ENCODE results near the gene HSPB7.

GRCh38 chr1:16043950-16044349 lies 26.1 kb upstream of the HSPB7 start:
- TF ChIP-seq CTCF (optimal IDR thresholded peaks at IDR 0.05 in 1 of 3, IDR thresholded peaks at IDR 0.05 in 1 of 3, conservative IDR thresholded peaks at IDR 0.05 in 1 of 3; ENCODE audit: extremely low read depth in 1 of 3, insufficient read depth in 2 of 3, low read length in 3 of 3): no peak
- no peak for TF ChIP-seq EZH2 (IDR thresholded peaks at IDR 0.05; ENCODE audit: low read length)
